SK-MEL-5 (cell line): Measurements from ENCODE around the gene AP1B1. TPM values are rescaled to one million over a fixed set of nuclear protein-coding genes. Genes with fewer than 3 reads are reported as not detected.

Experiments
- DNase-seq: peaks from one replicate; pipeline ENCODE4 v3.0.0-alpha.2; 2016; ENCODE audit warnings: low read depth, low spot score
- in situ Hi-C: cut with HindIII; loops from 2 replicates; pipeline ENCODE4 v1.10.0; 2016; ENCODE audit warnings: low sequenced_read_pairs, high pct_unique_total_duplicates, low pct_unique_long_range_greater_than_20kb
- total RNA-seq: library from RNA; depleted of rRNA; stranded (reverse); fragments of >200 nt; shearing (Covaris generic); gene quantifications from 2 replicates; pipeline ENCODE4 v1.2.3, GENCODE V29; 2014

The AP1B1 gene
- total RNA-seq, 1 experiment from 2014 or later = 73.3 TPM

DNA sequence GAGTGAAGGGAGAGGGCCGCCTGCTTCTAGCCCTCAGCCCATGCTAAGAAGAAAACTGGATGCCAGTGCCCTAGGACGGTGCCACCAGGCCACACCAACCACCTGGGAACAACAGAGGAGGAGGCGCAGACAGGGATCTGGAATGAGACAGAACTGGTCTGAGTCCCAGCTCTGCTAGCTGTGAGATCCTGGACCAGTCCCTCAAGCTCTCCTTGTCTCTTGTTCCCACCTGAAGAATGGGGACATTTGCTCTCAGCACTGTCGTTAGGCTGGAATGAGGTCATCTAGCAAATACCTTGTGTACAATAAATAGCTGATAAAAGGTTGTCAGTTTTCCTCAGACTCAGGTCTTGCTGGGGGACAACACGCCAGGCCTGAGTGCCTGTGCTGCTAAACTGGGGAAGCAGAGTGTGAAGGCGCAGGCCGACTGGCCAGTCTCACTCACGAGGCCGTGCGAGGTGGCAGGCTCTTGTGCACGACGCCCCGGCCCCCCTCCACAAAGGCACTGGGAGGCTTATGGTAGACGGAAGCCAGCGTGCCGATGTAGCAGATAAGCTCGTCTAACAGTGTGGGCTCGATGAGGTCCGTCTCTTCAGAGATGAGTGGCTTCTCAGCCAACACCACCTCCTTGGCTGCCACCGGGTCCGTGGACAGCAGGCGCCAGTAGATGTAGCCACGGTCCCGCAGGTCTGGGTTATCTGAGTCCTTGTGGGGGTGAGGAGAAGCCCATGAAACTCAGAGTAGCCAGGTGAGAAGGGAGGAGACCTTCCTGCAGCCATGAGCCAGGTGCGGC lies 47.1 kb downstream of the AP1B1 start:
- no peak for DNase-seq
- in situ Hi-C loops = no loop called here

DNA sequence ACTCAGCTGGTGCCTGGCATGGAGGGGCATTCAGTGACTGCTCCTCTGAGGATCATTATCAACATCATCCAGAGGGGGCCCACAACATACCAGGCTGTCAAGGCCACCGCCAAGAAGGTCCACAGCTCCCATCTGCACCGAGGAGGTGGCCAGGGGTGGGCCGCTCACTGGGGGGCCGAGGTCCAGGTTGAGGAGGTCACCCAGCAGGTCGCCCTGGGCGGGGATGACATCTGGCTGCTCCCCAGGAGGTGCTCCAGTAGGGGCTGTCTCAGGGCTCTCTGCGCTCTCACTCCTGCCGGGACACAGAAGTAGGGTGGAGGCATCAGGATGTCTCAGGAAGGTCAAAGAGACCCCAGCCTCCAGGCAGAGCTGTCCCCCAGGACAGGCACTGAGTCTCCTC lies 47.8 kb downstream of the AP1B1 start:
- in situ Hi-C loops = no loop called here
- DNase-seq = no peak

DNA sequence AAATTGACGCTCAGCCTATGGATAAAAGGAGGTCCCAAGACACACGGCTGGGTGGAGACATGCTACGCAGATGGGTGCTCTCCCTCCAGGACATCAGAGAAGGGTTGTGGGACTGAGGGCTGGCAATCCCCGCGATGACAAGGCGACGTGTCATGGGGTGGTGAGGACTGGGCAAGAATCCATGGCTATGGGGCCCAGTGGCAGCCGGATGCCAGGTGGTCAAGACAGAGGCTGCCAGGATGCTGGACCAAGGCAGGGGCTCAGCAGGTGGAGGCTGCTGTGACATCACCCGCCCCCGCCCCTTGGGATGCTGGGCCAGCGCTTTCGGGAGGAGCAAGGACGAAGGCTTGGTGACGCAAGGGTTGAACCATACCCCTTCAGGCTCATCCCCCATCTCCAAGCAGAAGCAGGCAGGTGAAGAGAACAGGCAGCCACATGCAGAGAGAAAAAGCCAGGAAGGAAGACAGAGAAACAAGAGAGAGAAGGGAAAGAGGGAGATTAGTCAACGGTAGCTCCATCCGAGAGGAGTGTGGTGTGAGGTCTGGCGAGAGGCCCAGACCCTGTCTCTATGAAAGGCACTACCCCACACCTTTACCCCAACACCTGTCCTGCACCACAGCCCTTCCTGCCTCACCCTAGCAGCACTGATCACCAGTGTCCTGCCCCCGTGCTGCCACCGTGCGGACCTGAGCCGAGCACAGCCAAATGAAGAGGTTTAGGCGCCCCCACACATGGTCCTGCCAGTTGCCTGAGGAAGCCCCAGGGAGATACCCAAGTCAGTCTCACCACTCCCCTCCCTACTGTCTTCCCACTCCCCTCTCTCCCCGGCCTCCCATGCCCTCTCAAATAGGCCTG lies 48.8 kb downstream of the AP1B1 start:
- no peak for DNase-seq
- in situ Hi-C loops = no loop called here

DNA sequence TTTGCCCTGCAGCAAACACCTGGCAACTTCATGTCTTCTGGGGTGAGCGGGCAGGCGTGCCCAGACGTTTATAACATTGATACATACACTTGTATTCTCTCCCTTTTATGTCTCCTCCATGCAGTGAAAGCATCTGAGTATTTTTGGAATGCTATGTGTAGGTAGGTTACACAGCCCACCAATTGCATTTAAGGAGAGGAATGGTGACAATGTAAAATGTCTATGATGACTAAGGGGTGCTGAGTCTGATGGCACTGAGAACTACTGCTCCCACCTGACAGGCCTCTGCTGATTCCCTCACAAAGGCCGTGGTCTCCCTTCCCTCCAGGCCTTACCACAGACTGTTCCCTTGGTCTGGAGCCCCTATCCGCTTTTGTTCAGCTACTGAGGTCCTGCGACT lies 50.0 kb downstream of the AP1B1 start:
- no peak for DNase-seq
- in situ Hi-C loops = no loop called here

DNA sequence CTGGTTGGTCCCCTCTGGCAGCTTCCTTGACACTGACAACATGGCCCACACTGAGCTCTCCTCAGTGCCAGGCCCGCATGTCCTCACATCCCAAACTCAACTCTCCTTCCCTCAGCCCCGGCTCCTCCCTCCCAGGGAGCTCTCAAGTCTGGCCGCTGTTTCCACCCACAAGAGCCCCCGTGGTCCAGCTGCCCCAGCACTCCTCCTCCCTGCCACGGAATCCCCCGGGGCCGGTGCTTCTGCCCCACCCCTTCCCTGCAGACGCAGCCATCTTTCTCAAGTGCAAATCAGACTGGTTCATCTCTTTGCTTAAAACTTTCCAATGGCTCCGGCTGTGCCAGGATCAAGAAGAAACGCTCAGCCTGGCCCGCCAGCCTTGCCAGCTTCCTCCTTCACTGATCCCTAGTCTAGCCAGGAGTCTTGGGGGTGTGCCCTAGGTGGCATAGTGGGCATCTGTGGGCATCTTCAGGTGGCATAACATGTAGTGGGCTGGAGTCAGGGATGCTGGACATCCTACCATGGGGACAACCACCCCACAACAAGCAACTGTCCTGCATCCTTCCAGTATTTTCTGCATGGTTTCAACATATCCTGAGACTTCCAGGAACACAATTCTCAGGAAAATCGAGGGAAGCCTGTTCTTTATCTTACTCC lies 50.6 kb downstream of the AP1B1 start:
- DNase-seq = no peak
- in situ Hi-C loops = no loop called here

DNA sequence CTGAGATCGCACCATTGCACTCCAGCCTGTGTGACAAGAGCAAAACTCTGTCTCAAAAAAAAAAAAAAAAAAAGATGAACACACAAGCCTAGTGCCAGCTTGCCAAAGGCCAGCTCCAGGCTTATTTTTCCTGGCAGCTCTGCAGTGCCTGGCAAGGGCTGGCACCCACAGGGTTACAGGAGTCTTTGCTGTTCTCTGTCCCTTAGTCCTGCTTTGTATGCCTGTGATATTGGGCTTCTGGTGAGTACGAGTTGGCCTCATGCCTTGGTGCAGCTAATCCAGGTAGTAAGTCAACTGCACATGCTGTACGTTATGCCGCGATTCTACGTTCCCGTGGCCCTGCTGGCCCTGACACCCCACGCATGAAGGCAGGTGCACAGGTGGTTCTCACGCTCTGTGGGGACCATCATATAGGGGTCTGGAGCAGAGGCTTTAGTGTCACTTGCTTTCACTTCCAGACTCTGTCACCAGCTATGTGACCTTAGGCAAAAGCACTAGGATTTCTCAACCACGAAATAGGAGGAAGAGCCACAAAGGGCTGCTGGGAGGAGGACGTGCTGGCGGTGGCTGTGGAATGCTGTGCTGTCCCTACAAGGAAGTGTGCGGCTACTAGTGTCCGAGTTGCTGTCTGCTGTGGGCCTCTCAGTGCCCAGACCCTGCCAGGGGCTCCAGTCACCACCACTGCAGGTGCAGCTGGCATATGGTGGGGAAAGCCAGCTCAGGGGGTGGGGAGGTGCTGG lies 51.4 kb downstream of the AP1B1 start:
- in situ Hi-C loops = no loop called here

DNA sequence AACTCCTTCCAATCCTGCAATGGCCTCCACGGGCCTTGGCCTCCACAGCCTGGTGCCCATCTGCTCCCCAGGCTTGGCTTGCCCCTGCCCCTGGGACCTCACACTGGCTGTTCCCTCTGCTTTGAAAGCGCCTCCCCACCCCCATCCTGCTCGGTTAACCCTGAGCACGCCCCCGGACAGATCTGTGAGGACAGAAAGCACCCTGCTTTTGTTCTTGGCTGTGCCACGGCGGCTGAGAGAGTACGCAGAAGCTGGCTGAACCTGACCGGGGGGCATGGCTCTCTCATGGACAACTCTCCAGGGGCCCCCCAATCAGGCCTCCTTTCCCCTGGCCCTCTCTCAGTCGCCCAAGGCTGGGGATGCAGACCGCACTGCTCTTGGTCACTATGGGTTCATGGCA lies 52.7 kb downstream of the AP1B1 start:
- in situ Hi-C loops = no loop called here

More for the DNA sequence above, 51.4 kb downstream of the AP1B1 start:
- no peak for DNase-seq

DNA sequence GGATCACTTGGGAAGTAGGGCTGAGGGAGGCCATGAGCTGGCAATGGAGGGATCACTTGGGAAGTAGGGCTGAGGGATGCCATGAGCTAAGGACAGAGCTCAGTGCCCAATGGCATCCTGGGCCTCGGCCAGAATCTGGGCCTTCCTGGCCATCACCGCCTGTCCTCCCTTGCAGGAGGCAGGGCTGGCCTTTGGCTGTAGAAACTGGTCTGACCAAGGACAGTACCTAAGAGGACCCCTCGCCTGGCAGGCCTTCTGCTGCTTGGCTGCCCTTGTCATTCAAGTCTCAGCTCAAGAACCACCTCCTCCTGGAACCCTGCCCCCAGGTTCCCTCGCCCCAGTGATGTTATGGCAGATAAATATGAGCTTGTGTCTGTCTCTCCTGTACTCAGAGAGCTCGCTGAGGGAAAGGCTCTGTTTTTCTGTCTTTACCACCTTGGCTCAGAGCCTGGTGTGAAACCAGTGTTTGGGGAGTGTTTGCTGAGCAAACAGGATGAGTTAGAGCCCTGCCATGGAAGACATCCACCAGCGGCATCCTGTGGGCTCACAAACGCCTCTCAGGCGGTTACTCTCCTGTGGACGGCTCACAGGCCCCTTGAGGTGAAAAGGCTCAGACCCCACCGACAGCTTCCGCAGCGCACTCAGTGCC lies 53.5 kb downstream of the AP1B1 start:
- in situ Hi-C loops = no loop called here
- DNase-seq = no peak

More for the DNA sequence above, 52.7 kb downstream of the AP1B1 start:
- no peak for DNase-seq

DNA sequence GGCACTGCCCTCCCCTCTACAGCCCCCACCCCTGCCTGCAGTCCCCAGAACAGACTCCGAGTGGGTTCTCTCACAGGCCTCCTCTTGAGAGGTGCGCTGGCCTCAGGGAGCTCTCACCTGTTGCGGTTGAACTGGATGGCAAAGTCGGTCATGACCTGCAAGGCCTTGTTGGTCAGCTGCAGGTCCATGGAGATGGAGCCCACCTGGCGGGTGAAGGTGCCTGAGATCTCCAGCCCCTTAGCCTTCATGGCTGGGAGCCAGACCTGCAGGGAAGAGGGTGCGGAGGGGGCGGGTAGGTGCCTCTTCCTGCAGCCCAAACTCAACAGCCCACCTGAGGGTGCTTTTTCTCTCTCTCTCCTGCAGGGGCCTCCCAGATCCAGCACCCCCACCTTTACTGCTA lies 54.2 kb downstream of the AP1B1 start:
- no peak for DNase-seq
- in situ Hi-C loops = no loop called here

DNA sequence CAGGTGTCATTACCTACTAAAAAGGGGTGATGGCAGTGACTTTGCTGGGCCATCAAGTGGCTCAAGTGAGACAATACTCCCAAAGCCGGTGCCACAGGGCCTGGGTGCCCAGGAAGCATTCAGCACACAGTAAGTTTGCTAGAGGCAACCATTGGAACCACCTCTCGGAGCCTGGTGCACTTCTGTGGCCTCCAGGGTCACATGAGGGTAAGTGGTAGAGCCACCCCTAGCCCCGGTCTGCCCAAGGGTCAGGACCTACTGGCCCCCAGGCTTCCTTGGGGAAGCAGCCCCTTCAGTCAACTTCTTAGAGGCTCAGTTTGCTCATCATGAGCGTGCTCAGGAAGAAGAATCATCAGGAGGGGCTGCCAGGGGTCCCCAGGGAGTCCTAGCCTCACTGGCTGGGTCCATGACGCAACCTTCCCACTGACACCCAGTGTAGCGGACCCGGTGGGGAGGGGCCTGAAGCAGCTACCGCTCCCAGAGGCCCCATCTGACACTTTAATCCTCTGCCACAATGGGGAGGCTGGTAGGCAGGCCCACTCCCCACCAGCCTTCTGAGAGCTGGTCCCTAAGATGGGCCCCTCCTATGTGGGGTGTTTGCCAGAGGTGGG lies 55.4 kb downstream of the AP1B1 start:
- in situ Hi-C loops = no loop called here
- no peak for DNase-seq

DNA sequence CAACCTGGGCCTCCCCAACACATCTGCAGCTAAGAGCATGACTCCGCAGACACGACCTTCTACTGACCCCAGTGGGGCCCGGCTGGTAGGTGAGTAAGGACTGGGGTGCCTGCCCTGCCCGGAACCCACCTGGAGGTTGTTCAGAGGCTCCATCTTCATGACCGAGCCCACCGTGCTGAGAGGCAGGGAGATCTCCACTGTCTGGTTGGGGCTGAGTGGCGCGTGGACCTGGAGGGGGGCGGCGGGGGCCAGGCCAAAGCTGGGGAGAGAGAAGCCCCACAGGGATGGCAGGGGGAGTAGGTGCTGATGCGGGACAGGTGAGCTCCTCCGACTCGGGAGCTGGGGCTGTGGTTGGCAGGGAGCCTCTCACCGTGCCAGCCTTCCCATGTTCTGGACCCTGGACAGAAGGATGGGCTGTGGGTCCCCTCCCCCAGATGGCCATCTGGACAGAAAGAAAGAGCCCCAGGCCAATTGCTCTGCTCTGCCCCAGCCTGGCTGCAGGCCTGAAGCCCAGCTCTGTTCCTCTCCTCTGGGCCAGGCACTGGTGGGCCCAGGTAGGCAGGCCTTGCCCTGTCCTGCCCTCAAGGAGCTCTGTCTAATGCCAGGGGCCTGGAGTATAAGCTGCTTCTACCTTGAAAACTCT lies 56.6 kb downstream of the AP1B1 start:
- no peak for DNase-seq
- in situ Hi-C loops = no loop called here

DNA sequence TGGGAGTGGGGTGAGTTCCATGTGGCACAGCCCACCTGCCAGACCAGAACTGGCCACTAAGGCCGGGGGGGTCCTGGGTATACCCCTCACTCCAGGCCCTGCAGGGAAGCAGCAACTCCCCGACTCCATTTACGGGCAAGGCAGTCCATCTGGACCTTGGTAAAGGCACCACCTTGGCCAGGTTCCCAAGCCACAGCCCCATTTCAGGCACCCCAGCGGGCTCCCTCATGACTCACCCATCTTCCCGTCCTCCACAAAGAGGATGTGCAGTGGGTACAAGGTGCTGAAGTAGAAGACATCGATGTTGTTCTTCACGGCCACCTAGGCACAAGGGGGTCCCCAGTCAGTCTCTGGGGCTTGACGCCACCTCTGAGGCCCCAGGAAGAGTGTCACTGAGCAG lies 57.2 kb downstream of the AP1B1 start:
- in situ Hi-C loops = no loop called here
- no peak for DNase-seq

DNA sequence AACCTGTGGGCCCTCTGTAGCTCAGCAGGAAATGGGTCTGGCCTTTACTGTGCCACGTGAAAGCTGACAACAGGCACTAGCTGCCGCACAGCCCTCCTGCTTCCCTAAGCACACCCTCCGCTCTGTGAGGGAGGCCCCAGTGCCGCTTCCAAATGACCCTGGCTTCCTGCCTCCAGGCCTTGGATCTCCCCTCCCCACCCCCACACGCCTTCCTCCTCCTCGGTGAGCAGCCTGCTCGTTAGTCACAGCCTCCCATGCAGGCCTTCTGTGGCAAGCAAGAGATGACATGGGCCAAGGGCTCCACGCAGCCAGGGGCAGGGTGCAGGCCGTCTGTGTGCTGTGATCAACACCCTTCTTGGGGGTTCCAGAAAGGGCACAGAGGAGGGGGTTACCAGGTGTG lies 57.6 kb downstream of the AP1B1 start:
- DNase-seq = no peak

DNA sequence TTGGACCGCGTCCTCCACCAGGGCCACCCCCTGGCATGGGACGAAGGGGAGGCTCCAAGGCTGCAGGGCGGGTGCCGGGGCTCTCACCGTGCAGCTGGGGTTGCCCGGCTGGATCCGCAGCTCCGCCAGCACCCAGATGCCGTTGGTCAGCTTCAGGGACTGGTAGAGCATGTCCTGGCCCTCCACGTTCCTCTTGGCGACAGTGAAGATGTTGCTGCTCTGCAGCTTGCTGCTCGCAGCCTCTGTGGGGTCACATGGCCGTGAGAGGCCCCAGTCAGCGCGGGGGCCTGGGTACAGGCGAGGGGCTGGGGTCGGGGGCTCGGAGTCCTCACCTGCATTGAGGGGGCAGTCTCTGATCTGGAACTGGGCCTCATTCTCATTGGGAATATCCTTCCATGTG lies 58.1 kb downstream of the AP1B1 start:
- in situ Hi-C loops = no loop called here
- no peak for DNase-seq

More for the DNA sequence above, 57.6 kb downstream of the AP1B1 start:
- in situ Hi-C loops = no loop called here

DNA sequence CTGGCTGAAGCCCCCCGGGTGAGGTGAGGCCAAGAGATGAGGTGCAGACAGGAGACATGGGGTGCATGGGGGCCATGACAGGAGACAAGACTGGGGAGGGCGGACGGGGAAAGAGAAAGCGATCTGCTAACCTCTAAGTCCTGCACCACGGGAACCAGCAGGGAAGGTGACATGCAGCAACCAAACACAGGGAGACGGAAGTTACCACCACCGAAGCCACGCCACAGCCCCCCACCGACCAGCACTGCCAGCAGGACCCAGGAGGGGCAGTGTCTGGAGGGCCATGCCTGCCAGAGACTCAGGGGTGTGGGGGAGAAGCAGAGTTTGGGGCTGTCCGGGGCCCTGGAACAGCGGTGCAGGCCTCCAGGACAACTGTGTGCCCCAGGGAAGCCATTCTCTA lies 58.8 kb downstream of the AP1B1 start:
- in situ Hi-C loops = no loop called here
- no peak for DNase-seq
